Effector CD4-positive, alpha-beta T cell (primary cell): ENCODE results near the gene PRODH.
"Not testable (repeated sequence)": the region's sequence is repeated elsewhere in the genome, so short reads cannot be mapped to it uniquely, and the experiment has no call there.

Experiments
- DNase-seq: peaks from one replicate; pipeline ENCODE4 v3.0.0-alpha.2; 2020

PRODH gene

GRCh38 chr22:18952022-18952421, 15.9 kb upstream of the PRODH start:
- no peak for DNase-seq

GRCh38 chr22:18950141-18950540, 14.0 kb upstream of the PRODH start:
- DNase-seq = no peak

- DNase-seq = no peak
These were observed 11.8 kb upstream of the PRODH start for GRCh38 chr22:18947905-18948304.

- not testable (repeated sequence) for DNase-seq
These were observed 11.0 kb upstream of the PRODH start for GRCh38 chr22:18947105-18947504.

GRCh38 chr22:18938691-18939090, 2.6 kb upstream of the PRODH start:
- not testable (repeated sequence) for DNase-seq

GRCh38 chr22:18934688-18935087, 1.4 kb downstream of the PRODH start:
- not testable (repeated sequence) for DNase-seq

- DNase-seq = no peak
These were observed 2.2 kb downstream of the PRODH start for GRCh38 chr22:18933914-18934313.

- no peak for DNase-seq
These were observed 4.0 kb downstream of the PRODH start for GRCh38 chr22:18931905-18932652.

GRCh38 chr22:18929459-18929858, 6.6 kb downstream of the PRODH start:
- no peak for DNase-seq

- DNase-seq = no peak
These were observed 8.5 kb downstream of the PRODH start for GRCh38 chr22:18927573-18927972.

- DNase-seq = no peak
These were observed 9.1 kb downstream of the PRODH start for GRCh38 chr22:18927020-18927419.

GRCh38 chr22:18925368-18926064, 10.6 kb downstream of the PRODH start:
- no peak for DNase-seq

GRCh38 chr22:18920257-18920902, 15.7 kb downstream of the PRODH start:
- not testable (repeated sequence) for DNase-seq

- DNase-seq = not testable (repeated sequence)
These were observed 18.3 kb downstream of the PRODH start for GRCh38 chr22:18917818-18918217.

- not testable (repeated sequence) for DNase-seq
These were observed 20.5 kb downstream of the PRODH start for GRCh38 chr22:18915550-18915949.

- DNase-seq = not testable (repeated sequence)
These were observed 21.5 kb downstream of the PRODH start for GRCh38 chr22:18914558-18914957.

GRCh38 chr22:18912264-18912946, 23.7 kb downstream of the PRODH start:
- DNase-seq = not testable (repeated sequence)

GRCh38 chr22:18911535-18911934, 24.6 kb downstream of the PRODH start:
- DNase-seq = not testable (repeated sequence)

- DNase-seq = no peak
These were observed 26.5 kb downstream of the PRODH start for GRCh38 chr22:18909556-18909955.

- DNase-seq = no peak
These were observed 29.2 kb downstream of the PRODH start for GRCh38 chr22:18906896-18907295.

- DNase-seq = not testable (repeated sequence)
These were observed 29.7 kb downstream of the PRODH start for GRCh38 chr22:18906410-18906745.

- no peak for DNase-seq
These were observed 30.3 kb downstream of the PRODH start, which contains the start of gene DGCR6 for GRCh38 chr22:18905540-18906409. TSS of gene DGCR6 (plus strand) at chr22:18906320. CDS start at chr22:18906375, 55 bp downstream.
